CD4-positive, alpha-beta T cell (primary cell): Measurements from ENCODE around the gene ATP8A2. TPM values are rescaled to one million over a fixed set of nuclear protein-coding genes. Genes with fewer than 3 reads are reported as not detected.

Experiments used
- ATAC-seq: fragments of 200-7000 bp; cut with Tn5 transposase; one replicate; pipeline ENCODE4 v1.10.0; 2022; ENCODE audit warnings: mild to moderate bottlenecking; ENCODE audit not compliant: poor library complexity
- CTCF ChIA-PET: fragments of 350-600 bp; sonication (Branson Sonifier 250); formaldehyde crosslinking; loops from one replicate; lab custom pipeline; 2021; ENCODE audit warnings: antibody characterized with exemption, inconsistent platforms; lab: Charles Lee
- POLR2A ChIA-PET: fragments of 350-600 bp; sonication (Branson Sonifier 250); formaldehyde crosslinking; loops from one replicate; lab custom pipeline; 2021; ENCODE audit warnings: antibody characterized with exemption, inconsistent platforms; lab: Charles Lee
- DNase-seq, 14 experiments: peaks; one replicate each; pipeline ENCODE4 v3.0.0-alpha.2; 2013 to 2020; ENCODE audit warnings: mixed read lengths in 2 of 14
- H3K27ac ChIP-seq, 2 donors: one replicate each; pipeline versions ENCODE4 v1.5.1 to v1.7.0; 2013; ENCODE audit warnings: low read length in 2 of 2, low read depth in 1 of 2, mild to moderate bottlenecking in 1 of 2
- H3K27me3 ChIP-seq, 2 experiments: 1 replicate in 1 of 2; 2 replicates in 1 of 2; pipeline versions ENCODE4 v1.6.1 to v1.7.0; 2013; ENCODE audit warnings: low read length in 2 of 2, control low read depth in 1 of 2, mild to moderate bottlenecking in 1 of 2, moderate library complexity in 1 of 2; ENCODE audit not compliant: insufficient read depth in 2 of 2, control insufficient read depth in 1 of 2
- H3K36me3 ChIP-seq: one replicate; pipeline ENCODE4 v1.6.1; 2013; ENCODE audit warnings: low read length, control low read depth; ENCODE audit not compliant: insufficient read depth
- H3K4me1 ChIP-seq: one replicate; pipeline ENCODE4 v1.6.1; 2013; ENCODE audit warnings: low read length, control low read depth; ENCODE audit not compliant: insufficient read depth
- H3K4me3 ChIP-seq: one replicate; pipeline ENCODE4 v1.5.1; 2013; ENCODE audit warnings: mild to moderate bottlenecking, low read length, moderate library complexity
- H3K9me3 ChIP-seq, 2 experiments: 1 replicate in 1 of 2; 2 replicates in 1 of 2; pipeline versions ENCODE4 v1.6.1 to v1.7.0; 2013; ENCODE audit warnings: low read length in 2 of 2, mild to moderate bottlenecking in 2 of 2, control low read depth in 1 of 2, moderate library complexity in 1 of 2; ENCODE audit not compliant: control insufficient read depth in 1 of 2, insufficient read depth in 1 of 2
- H3K27ac Mint-ChIP-seq: one replicate; pipeline ENCODE4 v1.8.0; 2020; ENCODE audit warnings: mixed read lengths
- H3K27me3 Mint-ChIP-seq: one replicate; pipeline ENCODE4 v1.8.0; 2021; ENCODE audit warnings: mixed read lengths
- H3K36me3 Mint-ChIP-seq: one replicate; pipeline ENCODE4 v1.8.0; 2021; ENCODE audit warnings: low read depth, mixed read lengths
- H3K4me1 Mint-ChIP-seq: one replicate; pipeline ENCODE4 v1.8.0; 2021; ENCODE audit warnings: low read depth, mixed read lengths
- H3K4me3 Mint-ChIP-seq: one replicate; pipeline ENCODE4 v1.8.0; 2020; ENCODE audit warnings: mild to moderate bottlenecking, mixed read lengths
- H3K9me3 Mint-ChIP-seq: one replicate; pipeline ENCODE4 v1.8.0; 2020; ENCODE audit warnings: mixed read lengths
- CTCF ChIP-seq: fragments of 200-600 bp; IDR thresholded peaks from one replicate; pipeline ENCODE4 v1.8.0; 2022; ENCODE audit warnings: antibody characterized with exemption, mild to moderate bottlenecking
- intact Hi-C, 2 experiments: fragments of 100-400 bp; cut with DNase I in 1 of 2; cut with micrococcal nuclease in 1 of 2; formaldehyde crosslinking; loops; one replicate each; pipeline versions ENCODE4 v1.15.1 to v1.9.0; 2023 to 2025; cut with DNase I, micrococcal nuclease
- total RNA-seq, 174 experiments: library from RNA in 2 of 174; stranded (reverse) in 2 of 174; gene quantifications; one replicate each; pipeline ENCODE4 v1.2.3 and lab custom pipeline; 2021 to 2026

The ATP8A2 gene
- total RNA-seq, 2 experiments from 2014 or later = 0.22 to 0.36 TPM

DNA sequence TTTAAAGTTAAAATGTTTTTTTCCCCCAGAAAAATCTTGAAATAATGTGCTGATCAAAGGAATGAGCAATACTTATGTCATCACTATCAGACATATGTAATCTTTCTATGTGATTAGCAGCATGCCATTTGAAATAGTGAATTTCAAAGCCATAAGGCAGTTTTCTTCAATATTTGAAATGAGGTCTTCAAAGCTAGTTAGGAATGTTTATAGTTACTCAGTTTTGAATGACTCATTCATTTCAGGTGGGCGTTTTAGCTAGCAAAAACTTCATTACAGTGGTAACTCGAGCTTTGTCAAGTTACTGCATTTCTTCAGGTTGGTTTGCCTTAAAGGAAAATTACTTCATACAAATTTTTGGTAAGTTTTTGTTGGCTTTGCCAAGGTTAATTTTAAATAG, 102.1 kb downstream of the ATP8A2 start:
- peaks cover 67% of the 10 kb centered on the region for H3K27me3 Mint-ChIP-seq
- POLR2A ChIA-PET = no interaction called here

GRCh38 chr13:25478186-25478585, 106.4 kb downstream of the ATP8A2 start:
- no peak for TF ChIP-seq CTCF
- no peak for DNase-seq
- Mint-ChIP-seq H3K27me3 (peaks cover 47% of the 10 kb centered on the region), H3K36me3 (no peaks in the 10 kb centered on the region), H3K4me3 (no peak overlapping the region), H3K9me3 (peaks cover 4% of the 10 kb centered on the region), H3K27ac (no peak overlapping the region), H3K4me1 (no peaks in the 10 kb centered on the region)
- H3K27ac ChIP-seq = no peak overlapping the region
- no peaks in the 10 kb centered on the region for H3K36me3 ChIP-seq
- CTCF ChIA-PET = interaction anchor here (0.6 kb wide), 1 partner anchor 27 kb away, joined by 3 read pairs; no protein-coding TSS in a partner anchor
- H3K4me1 ChIP-seq = no peaks in the 10 kb centered on the region
- H3K9me3 ChIP-seq = peaks cover 6 to 11% of the 10 kb centered on the region in 2 experiments
- no peak overlapping the region for H3K4me3 ChIP-seq
- ATAC-seq = no peak
- intact Hi-C loops = no loop called here
- POLR2A ChIA-PET = interaction anchor here (0.7 kb wide), 1 partner anchor 572 kb away, joined by 4 read pairs; no protein-coding TSS in a partner anchor
- H3K27me3 ChIP-seq = peaks cover 0 to 3% of the 10 kb centered on the region in 2 experiments

More for the DNA sequence above, 102.1 kb downstream of the ATP8A2 start:
- H3K4me1 ChIP-seq = peaks cover 5% of the 10 kb centered on the region
- ATAC-seq = no peak
- CTCF ChIA-PET = no interaction called here
- H3K36me3 Mint-ChIP-seq = no peaks in the 10 kb centered on the region
- H3K9me3 ChIP-seq = no peaks in the 10 kb centered on the region
- no peak overlapping the region for H3K27ac ChIP-seq
- H3K4me3 Mint-ChIP-seq = no peak overlapping the region
- H3K27ac Mint-ChIP-seq = no peak overlapping the region
- peaks cover 4% of the 10 kb centered on the region for H3K4me1 Mint-ChIP-seq
- no peak for TF ChIP-seq CTCF
- DNase-seq = no peak
- H3K27me3 ChIP-seq = peaks cover 14 to 18% of the 10 kb centered on the region in 2 experiments
- H3K9me3 Mint-ChIP-seq = no peaks in the 10 kb centered on the region
- no peaks in the 10 kb centered on the region for H3K36me3 ChIP-seq
- no peak overlapping the region for H3K4me3 ChIP-seq
- intact Hi-C loops = no loop called here

- H3K36me3 ChIP-seq = no peaks in the 10 kb centered on the region
- ATAC-seq (no peak), DNase-seq (no peak)
- TF ChIP-seq CTCF = no peak
- Mint-ChIP-seq H3K9me3 (no peaks in the 10 kb centered on the region), H3K27ac (no peak overlapping the region), H3K36me3 (no peaks in the 10 kb centered on the region), H3K4me3 (no peak overlapping the region), H3K27me3 (peaks cover 28% of the 10 kb centered on the region), H3K4me1 (no peaks in the 10 kb centered on the region)
- ChIA-PET CTCF (no interaction called here), POLR2A (no interaction called here)
- H3K9me3 ChIP-seq = no peaks in the 10 kb centered on the region
- H3K27ac ChIP-seq = no peak overlapping the region
- intact Hi-C loops = no loop called here
- peaks cover 0 to 8% of the 10 kb centered on the region in 2 experiments for H3K27me3 ChIP-seq
- no peaks in the 10 kb centered on the region for H3K4me1 ChIP-seq
- H3K4me3 ChIP-seq = no peak overlapping the region
Measured at GRCh38 chr13:25489238-25489637, 117.5 kb downstream of the ATP8A2 start.
